Measurements from ENCODE around the gene AUP1. TPM values are rescaled to one million over a fixed set of nuclear protein-coding genes. Genes with fewer than 3 reads are reported as not detected.

The AUP1 gene
- total and polyA plus RNA-seq, 9 of the 15 experiments (the other 6 are each of a cell fraction or from before 2014, with no cell fraction given): 70.7 to 245 (median 165) TPM

- TF ChIP-seq, protein P1, sequence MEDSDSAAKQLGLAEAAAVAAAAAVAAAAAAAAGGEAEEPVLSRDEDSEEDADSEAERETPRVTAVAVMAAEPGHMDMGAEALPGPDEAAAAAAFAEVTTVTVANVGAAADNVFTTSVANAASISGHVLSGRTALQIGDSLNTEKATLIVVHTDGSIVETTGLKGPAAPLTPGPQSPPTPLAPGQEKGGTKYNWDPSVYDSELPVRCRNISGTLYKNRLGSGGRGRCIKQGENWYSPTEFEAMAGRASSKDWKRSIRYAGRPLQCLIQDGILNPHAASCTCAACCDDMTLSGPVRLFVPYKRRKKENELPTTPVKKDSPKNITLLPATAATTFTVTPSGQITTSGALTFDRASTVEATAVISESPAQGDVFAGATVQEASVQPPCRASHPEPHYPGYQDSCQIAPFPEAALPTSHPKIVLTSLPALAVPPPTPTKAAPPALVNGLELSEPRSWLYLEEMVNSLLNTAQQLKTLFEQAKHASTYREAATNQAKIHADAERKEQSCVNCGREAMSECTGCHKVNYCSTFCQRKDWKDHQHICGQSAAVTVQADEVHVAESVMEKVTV (CRISPR knock-in tag; IDR thresholded peaks at IDR 0.05): no peak
- no peak for TF ChIP-seq CCAR2 (IDR thresholded peaks at IDR 0.05; ENCODE audit: low read depth, low read length)
- no peak for TF ChIP-seq TRIM28 (IDR thresholded peaks at IDR 0.05)
- no peak for TF ChIP-seq SRSF9 (IDR thresholded peaks at IDR 0.05; ENCODE audit: borderline replicate concordance, low read depth, low read length)
- TF ChIP-seq CEBPB (tag; IDR thresholded peaks at IDR 0.05): peak; percentile 83
- no peak; the same call in 1 of the 2 replicates for TF ChIP-seq ZNF12 (CRISPR knock-in tag; IDR thresholded peaks at IDR 0.05)
- TF ChIP-seq HIVEP1 (CRISPR knock-in tag; IDR thresholded peaks at IDR 0.05): 0 out of 2 replicates have a peak, but pooled peaks have one; percentile 4
- no peak for TF ChIP-seq IFI16 (CRISPR knock-in tag; IDR thresholded peaks at IDR 0.05)
- TF ChIP-seq HDAC3 (IDR thresholded peaks at IDR 0.05; ENCODE audit: borderline replicate concordance, partially characterized antibody): no peak
- TF ChIP-seq ASH1L (IDR thresholded peaks at IDR 0.05; ENCODE audit: borderline replicate concordance, low read depth, partially characterized antibody): no peak
- peak; percentile 76 for TF ChIP-seq POLR2H (tag; IDR thresholded peaks at IDR 0.05; ENCODE audit: low read depth)
- no peak for TF ChIP-seq SRSF3 (IDR thresholded peaks at IDR 0.05; ENCODE audit: insufficient read depth, low read length)
- TF ChIP-seq ZNF124 (CRISPR knock-in tag; IDR thresholded peaks at IDR 0.05): no peak
- TF ChIP-seq GTF2A2 (tag; IDR thresholded peaks at IDR 0.05): no peak
- TF ChIP-seq ZNF3 (CRISPR knock-in tag; IDR thresholded peaks at IDR 0.05): no peak
- peak; percentile 15 to 30; a peak in 3 of 4 replicates for TF ChIP-seq RAD21 (CRISPR knock-in tag; conservative IDR thresholded peaks at IDR 0.05 in 1 of 2, IDR thresholded peaks at IDR 0.05 in 1 of 2)
- TF ChIP-seq ZFPM2 (CRISPR knock-in tag; IDR thresholded peaks at IDR 0.05): no peak
- no peak for TF ChIP-seq RNF2 (IDR thresholded peaks at IDR 0.05)
- no peak for TF ChIP-seq FOXA3 (CRISPR knock-in tag; conservative IDR thresholded peaks at IDR 0.05 in 1 of 2, IDR thresholded peaks at IDR 0.05 in 1 of 2)
- no peak for TF ChIP-seq MCM2 (IDR thresholded peaks at IDR 0.05; ENCODE audit: low read depth)
- TF ChIP-seq SNRNP70 (optimal IDR thresholded peaks at IDR 0.05; ENCODE audit: low read depth, low read length): no peak
- peak; percentile 65; the same call in 1 of the 2 replicates for TF ChIP-seq OTX1 (CRISPR knock-in tag; IDR thresholded peaks at IDR 0.05)
- TF ChIP-seq, protein P2, sequence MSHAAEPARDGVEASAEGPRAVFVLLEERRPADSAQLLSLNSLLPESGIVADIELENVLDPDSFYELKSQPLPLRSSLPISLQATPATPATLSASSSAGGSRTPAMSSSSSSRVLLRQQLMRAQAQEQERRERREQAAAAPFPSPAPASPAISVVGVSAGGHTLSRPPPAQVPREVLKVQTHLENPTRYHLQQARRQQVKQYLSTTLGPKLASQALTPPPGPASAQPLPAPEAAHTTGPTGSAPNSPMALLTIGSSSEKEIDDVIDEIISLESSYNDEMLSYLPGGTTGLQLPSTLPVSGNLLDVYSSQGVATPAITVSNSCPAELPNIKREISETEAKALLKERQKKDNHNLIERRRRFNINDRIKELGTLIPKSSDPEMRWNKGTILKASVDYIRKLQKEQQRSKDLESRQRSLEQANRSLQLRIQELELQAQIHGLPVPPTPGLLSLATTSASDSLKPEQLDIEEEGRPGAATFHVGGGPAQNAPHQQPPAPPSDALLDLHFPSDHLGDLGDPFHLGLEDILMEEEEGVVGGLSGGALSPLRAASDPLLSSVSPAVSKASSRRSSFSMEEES (CRISPR knock-in tag; IDR thresholded peaks at IDR 0.05): no peak
- no peak for TF ChIP-seq HNRNPL (IDR thresholded peaks at IDR 0.05; ENCODE audit: low read depth, low read length)
- TF ChIP-seq ZEB2 (IDR thresholded peaks at IDR 0.05): no peak
- 0 out of 2 replicates have a peak, but pooled peaks have one; percentile 23 for TF ChIP-seq SMC3 (conservative IDR thresholded peaks at IDR 0.05; ENCODE audit: insufficient read depth, low read depth, low read length)
- no peak for TF ChIP-seq HDAC6 (IDR thresholded peaks at IDR 0.05; ENCODE audit: low read depth, low read length)
- peak; percentile 13; the same call in 1 of the 2 replicates for TF ChIP-seq PHF21A (IDR thresholded peaks at IDR 0.05; ENCODE audit: borderline replicate concordance, low read depth)
Observed at GRCh38 chr2:74507145-74507925, 22.2 kb downstream of the AUP1 start, which contains the start of gene PCGF1 (continued).

Data from K562 (cell line).